Measurements from ENCODE around the gene INO80.
"Not testable (repeated sequence)": the region's sequence is repeated elsewhere in the genome, so short reads cannot be mapped to it uniquely, and the experiment has no call there.

The INO80 gene

GRCh38 chr15:40995656-40996055 is 120.4 kb downstream of the INO80 start:
- no peak for DNase-seq

DNA sequence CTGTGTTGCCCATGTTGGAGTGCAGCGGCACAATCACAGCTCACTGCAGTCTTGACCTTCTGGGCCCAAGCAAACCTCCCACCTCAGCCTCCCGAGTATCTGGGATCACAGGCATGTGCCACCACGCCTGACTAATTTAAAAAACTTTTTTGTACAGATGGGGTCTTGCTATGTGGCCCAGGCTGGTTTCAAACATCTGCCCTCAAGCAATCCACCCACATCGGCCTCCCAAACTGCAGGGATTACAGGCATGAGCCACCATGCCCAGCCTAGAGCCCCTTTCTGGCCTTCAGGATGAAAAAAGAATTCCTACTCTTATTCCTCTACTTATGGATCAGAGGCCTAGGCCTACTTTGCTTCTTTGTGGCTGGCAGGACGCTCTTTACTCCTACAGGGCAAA is 123.3 kb downstream of the INO80 start:
- DNase-seq = no peak

DNA sequence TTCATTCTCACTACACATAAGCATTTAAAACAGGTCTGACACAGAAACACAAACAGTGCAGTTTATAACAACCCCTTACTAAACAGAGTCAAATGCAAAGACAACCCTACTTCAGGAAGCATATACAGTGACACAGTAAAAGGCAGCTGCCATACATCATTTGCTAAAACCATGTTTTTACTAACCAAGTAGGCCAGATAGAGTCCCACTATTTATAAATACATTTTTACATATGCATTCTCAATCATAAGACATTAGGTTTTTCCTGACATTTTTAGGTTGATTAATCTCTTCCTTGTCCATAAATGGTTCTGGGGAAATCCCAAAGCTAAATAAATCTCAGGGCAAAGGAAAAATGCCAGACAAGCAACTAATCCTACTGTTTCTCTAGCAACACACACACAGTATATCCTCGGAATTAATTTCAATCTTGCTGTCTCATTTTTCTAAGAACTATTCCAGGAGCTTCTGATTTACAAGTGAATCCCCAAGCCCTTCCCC is 123.8 kb downstream of the INO80 start:
- no peak for DNase-seq

GRCh38 chr15:40991355-40991754 is 124.7 kb downstream of the INO80 start:
- no peak for DNase-seq

DNA sequence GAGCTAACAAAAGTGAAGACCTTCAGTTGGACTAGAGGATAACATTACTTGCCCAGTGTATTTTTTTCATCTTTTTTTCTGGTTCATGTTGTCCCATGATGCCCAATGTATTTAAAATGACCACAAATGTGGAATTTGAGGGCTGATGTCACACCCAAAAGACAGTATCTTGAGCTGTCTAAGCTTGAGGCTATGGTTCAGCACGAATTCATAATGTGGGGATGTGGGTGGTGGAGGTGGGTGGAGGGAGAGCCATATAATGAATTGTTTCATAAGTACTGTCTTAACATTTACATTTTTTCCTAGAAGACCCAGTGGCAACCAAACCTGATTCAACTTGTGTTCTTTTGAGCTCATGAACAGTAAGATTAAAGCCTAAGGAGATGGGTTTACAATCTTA is 125.3 kb downstream of the INO80 start:
- DNase-seq = no peak

DNA sequence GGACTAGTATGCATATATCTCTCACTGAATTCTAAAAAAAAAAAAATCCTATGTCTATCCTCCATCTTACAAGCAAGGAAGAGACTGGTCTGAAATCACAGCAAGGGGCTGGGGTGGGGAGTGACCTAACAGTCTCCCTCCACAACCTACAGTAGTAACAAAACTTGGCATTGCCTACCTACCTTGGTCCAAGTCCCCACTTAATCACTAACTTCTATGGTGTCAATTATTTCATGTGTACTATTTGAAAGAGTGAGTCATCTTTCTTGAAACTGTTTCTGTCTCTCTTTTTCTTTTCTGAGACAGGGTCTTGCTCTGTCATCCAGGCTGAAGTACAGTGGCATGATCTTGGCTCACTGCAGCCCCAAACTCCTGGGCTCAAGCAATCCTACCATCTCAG is 126.0 kb downstream of the INO80 start:
- DNase-seq = no peak

GRCh38 chr15:40988156-40988555 is 127.9 kb downstream of the INO80 start:
- no peak for DNase-seq

- DNase-seq = no peak
These were observed 129.3 kb downstream of the INO80 start for GRCh38 chr15:40986820-40987219.

- no peak for DNase-seq
These were observed 130.3 kb downstream of the INO80 start for GRCh38 chr15:40985541-40986330.

DNA sequence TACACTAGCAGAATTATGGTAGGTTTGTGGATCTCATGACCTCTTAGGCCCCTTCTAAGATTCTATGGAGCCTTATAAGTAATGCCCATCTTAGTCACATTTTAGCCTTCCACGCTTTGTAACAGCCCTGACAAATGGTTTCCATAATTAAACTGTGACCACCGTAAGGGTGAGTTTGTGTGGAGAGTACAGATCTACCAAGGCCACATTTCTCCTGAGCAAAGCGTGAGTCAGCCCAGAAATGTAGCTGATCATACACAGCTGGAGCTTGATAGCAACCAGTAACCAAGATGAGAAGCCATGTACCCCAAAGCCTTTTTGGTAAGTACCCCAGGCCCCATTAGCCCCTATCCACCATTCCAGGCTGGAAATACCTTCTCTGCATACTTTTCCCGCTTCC is 131.1 kb downstream of the INO80 start:
- DNase-seq = no peak

DNA sequence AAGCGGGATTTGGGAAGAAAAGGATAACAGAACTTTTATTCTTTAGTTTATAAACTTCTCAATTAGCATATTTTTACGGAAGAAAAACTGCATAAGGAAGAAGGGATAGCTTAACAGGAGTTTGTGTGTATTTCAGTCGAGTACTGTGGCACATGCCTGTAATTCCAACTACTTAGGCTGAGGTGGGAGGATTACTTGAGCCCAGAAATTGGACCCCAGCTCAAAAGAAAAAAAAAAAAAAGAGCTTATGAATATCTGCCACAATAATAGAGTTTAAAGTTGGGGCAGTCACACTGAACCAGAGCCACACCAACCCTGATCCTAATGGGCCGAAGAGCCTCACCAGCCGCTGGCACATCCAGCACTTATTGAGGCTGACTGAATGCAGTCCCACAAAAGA is 131.7 kb downstream of the INO80 start:
- DNase-seq = no peak

DNA sequence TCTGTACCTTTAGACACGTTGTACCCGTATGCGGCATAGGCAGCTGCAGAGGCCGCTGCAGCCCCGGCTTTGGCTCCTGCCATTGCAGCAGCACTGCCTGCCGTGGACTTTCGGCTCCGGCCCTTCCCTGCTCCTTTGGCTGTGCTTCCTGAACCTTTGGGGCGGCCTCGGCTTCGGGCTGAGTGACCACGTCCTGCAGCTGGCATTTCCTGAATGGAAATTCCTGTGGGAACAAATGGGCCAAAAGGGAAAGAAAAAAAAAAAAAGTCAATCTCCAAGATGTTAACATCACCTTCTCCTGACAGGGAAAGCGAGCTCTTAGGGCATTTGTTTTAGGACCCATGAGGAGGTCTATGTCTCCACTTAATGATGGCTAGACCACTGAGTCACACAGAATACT is 133.2 kb downstream of the INO80 start:
- DNase-seq = no peak

DNA sequence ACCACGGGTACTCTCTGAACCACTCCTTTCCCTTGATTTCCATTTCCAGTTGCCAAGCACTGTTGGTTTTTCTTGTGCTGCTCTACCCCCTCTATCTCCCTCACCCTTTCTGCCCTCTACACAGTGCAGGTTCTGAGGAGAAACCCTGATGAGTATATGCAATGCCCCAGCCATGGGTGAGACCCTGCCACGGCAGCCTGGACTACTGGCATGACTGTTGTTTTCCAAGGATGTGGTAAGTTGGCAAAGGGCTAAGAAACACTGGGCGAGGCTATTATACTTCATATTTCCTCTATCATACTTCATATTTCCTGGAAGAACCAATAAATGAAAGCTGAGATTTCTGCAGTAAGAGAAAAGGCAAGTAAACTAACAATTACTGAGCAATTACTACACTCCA is 134.9 kb downstream of the INO80 start:
- no peak for DNase-seq

DNA sequence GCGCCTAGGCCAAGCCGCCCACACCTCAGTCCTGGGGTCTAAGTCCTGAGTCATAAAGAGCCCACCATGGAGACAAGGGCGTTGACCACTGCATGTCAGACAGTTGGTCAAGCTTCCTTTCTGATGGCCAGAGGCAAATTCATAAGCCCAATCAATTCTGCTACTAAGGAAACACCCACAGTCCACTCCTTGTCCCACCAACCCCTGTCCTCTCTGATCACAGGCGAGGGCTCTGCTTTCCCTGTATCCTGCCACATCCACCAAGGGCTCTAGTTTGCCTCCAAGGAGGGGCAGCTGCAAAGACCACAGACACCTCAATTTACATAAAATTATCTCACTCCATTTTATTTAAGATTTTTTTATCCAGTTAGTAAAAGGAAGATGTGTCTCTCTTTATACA is 137.5 kb downstream of the INO80 start:
- DNase-seq = no peak

GRCh38 chr15:40978141-40978540 is 137.9 kb downstream of the INO80 start:
- no peak for DNase-seq

DNA sequence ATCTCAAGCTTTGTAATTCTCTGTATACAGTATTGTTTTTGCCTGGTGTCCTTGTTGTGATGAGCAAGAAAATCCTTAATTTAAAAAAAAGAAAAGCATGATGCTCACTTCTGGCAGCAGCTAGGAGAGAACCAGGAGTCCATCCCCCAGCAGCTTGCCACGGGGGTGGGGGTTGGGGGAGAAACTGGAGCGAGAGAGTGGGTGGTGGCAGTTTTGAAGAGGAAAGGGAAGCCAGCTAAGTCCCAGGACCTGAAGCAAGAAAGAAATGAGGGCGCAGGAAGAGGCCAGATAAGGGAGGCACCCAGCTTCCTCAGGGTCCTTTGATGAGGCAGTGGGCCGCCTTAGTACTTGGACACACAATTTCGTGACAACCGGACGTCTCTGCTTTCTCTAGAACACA is 139.3 kb downstream of the INO80 start:
- no peak for DNase-seq

- DNase-seq = no peak
These were observed 141.2 kb downstream of the INO80 start for GRCh38 chr15:40974879-40975278.

GRCh38 chr15:40969363-40969762 is 146.7 kb downstream of the INO80 start:
- no peak for DNase-seq

GRCh38 chr15:40968290-40969085 is 147.6 kb downstream of the INO80 start:
- no peak for DNase-seq

DNA sequence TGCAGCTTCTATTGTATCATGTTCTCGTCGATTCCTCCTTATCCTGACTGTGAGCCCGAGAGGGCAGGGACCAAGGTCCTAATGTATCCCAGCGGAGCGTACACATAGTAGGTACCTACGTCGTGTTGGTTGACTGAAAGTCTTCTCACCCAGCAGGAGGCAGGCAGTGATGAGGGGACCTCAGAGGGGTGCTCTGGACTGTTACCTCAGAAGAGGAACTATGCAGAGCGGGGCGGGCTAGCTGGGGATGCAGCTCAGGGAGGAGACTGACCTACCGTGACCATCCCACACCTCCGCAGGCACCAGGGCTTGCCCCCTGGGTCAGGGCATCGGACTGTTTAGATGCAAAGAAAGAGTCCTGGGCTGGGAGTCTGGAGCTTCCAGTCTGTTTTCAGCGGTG is 151.4 kb downstream of the INO80 start:
- DNase-seq = no peak

DNA sequence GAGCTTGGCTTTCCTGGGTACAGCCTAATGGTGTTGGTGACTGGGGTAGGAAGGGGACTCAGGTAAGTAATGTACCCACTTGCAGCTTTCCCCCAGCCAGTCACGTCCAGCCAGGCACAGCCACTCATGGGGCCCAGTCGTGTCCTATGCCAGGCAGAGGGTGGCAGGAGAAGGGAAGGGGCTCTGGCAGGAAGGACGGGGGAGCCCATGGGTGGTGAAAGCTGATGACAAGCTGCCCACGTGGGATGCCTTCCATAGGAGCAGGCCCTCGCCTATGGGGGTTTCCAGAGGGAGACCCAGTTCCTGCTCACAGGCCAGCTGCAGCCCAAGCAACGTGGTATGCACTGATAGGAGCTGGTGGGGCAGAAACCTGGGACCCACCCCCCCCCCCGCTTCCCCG is 152.1 kb downstream of the INO80 start:
- no peak for DNase-seq

DNA sequence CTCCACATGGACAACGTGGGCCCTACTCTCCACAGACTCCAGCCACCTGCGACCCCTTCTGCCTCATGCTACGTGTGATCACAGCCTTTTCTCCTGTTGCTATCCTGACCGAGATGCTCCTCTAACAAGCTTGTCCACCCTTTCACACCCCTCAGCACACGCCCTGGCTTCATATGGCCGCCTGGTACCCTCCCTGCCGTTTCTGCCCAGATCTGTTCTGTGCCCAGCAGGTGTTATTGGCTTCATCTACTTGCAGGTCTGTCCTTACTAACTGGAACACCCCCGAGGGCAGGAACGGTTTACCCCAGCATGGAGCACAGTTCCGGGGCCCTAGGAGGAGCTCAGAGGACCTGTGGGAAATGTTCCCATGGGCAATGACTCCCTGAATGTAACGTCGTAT is 152.9 kb downstream of the INO80 start:
- DNase-seq = no peak

GRCh38 chr15:40962317-40962716 is 153.8 kb downstream of the INO80 start:
- DNase-seq = not testable (repeated sequence)

DNA sequence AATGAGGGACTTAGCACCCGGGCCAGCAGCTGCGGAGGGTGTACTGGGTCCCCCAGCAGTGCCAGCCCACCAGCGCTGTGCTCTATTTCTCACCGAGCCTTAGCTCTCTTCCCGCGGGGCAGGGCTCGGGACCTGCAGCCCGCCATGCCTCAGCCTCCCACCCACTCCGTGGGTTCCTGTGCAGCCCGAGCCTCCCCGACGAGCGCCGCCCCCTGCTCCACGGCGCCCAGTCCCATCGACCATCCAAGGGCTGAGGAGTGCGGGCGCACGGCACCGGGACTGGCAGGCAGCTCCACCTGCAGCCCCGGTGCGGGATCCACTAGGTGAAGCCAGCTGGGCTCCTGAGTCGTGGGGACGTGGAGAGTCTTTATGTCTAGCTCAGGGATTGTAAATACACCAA is 154.3 kb downstream of the INO80 start:
- not testable (repeated sequence) for DNase-seq
